GM12878 (cell line): ENCODE measurements around the gene TMEM272.

Experiments used
- ASH2L ChIP-seq: fragments of 300-600, 200-600 bp; sonication (generic); IDR thresholded peaks from 2 replicates; pipeline ENCODE4 v1.6.1; 2017; ENCODE audit warnings: low read depth, mild to moderate bottlenecking, borderline replicate concordance
- CREB1 ChIP-seq: IDR thresholded peaks from 2 replicates; pipeline ENCODE4 v1.6.1; 2012; ENCODE audit warnings: low read depth, mild to moderate bottlenecking, inconsistent platforms
- CTCF ChIP-seq, 3 experiments: IDR thresholded peaks in 2 of 3; conservative IDR thresholded peaks in 1 of 3; 2 replicates each; pipeline ENCODE4 v1.5.1; 2011; ENCODE audit warnings: low read depth in 3 of 3, low read length in 3 of 3, mild to moderate bottlenecking in 3 of 3, control low read depth in 2 of 3, moderate library complexity in 2 of 3, inconsistent platforms in 1 of 3, mixed read lengths in 1 of 3; ENCODE audit not compliant: control insufficient read depth in 2 of 3, insufficient read depth in 1 of 3; ENCODE audit errors: extremely low read depth in 1 of 3
- E2F4 ChIP-seq: IDR thresholded peaks from 2 replicates; pipeline ENCODE4 v1.6.1; 2012; ENCODE audit warnings: low read depth, low read length, improper control_type of control experiment
- ESRRA ChIP-seq: IDR thresholded peaks from 2 replicates; pipeline ENCODE4 v1.6.1; 2012; ENCODE audit warnings: mild to moderate bottlenecking, low read length, improper control_type of control experiment
- JUND ChIP-seq: IDR thresholded peaks from 2 replicates; pipeline ENCODE4 v1.6.1; 2012; ENCODE audit warnings: low read depth, mild to moderate bottlenecking, low read length, improper control_type of control experiment, moderate library complexity
- NFYB ChIP-seq: IDR thresholded peaks from 2 replicates; pipeline ENCODE4 v1.6.1; 2011; ENCODE audit warnings: low read depth, mild to moderate bottlenecking, low read length, improper control_type of control experiment, moderate library complexity; ENCODE audit not compliant: insufficient read depth
- PKNOX1 ChIP-seq: fragments of 450-650 bp; IDR thresholded peaks from 2 replicates; pipeline ENCODE4 v1.6.1; 2016; ENCODE audit warnings: mild to moderate bottlenecking
- POLR2A ChIP-seq: IDR thresholded peaks from 2 replicates; pipeline ENCODE4 v1.6.1; 2011; ENCODE audit warnings: low read depth, mild to moderate bottlenecking, low read length
- SIN3A ChIP-seq: IDR thresholded peaks from 2 replicates; pipeline ENCODE4 v1.6.1; 2012; ENCODE audit warnings: low read depth, low read length, improper control_type of control experiment
- SPI1 ChIP-seq: IDR thresholded peaks from 2 replicates; pipeline ENCODE4 v1.6.1; 2011; ENCODE audit warnings: low read depth, mild to moderate bottlenecking, low read length, moderate library complexity, borderline replicate concordance; ENCODE audit not compliant: insufficient read depth
- USF2 ChIP-seq: IDR thresholded peaks from 2 replicates; pipeline ENCODE4 v1.6.1; 2011; ENCODE audit warnings: low read depth, low read length, improper control_type of control experiment, borderline replicate concordance
- TF ChIP-seq, protein P1 (sequence below): IDR thresholded peaks from 2 replicates; pipeline ENCODE4 v1.6.1; 2011; ENCODE audit warnings: low read depth, mild to moderate bottlenecking, low read length, moderate library complexity, borderline replicate concordance; ENCODE audit errors: extremely low read depth

GRCh38 chr13:51879133-51879532 is 34.2 kb upstream of the TMEM272 start:
- TF ChIP-seq CTCF (IDR thresholded peaks at IDR 0.05 in 2 of 3, conservative IDR thresholded peaks at IDR 0.05 in 1 of 3; ENCODE audit: control insufficient read depth in 2 of 3, extremely low read depth in 1 of 3, insufficient read depth in 1 of 3, low read depth in 3 of 3, low read length in 3 of 3) = no peak
- TF ChIP-seq SIN3A = no peak
- TF ChIP-seq, protein P1, sequence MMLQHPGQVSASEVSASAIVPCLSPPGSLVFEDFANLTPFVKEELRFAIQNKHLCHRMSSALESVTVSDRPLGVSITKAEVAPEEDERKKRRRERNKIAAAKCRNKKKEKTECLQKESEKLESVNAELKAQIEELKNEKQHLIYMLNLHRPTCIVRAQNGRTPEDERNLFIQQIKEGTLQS = no peak
- TF ChIP-seq POLR2A = no peak
- no peak for TF ChIP-seq SPI1
- no peak for TF ChIP-seq NFYB
- no peak for TF ChIP-seq ESRRA
- no peak for TF ChIP-seq CREB1
- no peak for TF ChIP-seq E2F4
- no peak for TF ChIP-seq USF2
- peak; percentile 30; the same call in 1 of the 2 replicates for TF ChIP-seq PKNOX1
- no peak for TF ChIP-seq ASH2L
- no peak for TF ChIP-seq JUND
